RWPE1 (cell line): Measurements from ENCODE around the gene MIX23.

Experiments used
- CTCF ChIA-PET: fragments of 350-600 bp; sonication (Branson Sonifier 250); formaldehyde crosslinking; extraction: SDS; loops from one replicate; lab custom pipeline; 2021; lab: Yijun Ruan, JAX
- POLR2A ChIA-PET: fragments of 400-600 bp; formaldehyde crosslinking; extraction: SDS; loops from one replicate; lab custom pipeline; 2020; ENCODE audit warnings: antibody characterized with exemption; ENCODE audit not compliant: low non-redundant PET; lab: Yijun Ruan, JAX
- DNase-seq: peaks from one replicate; pipeline ENCODE4 v3.0.0; 2012; ENCODE audit warnings: low spot score
- H3K27ac ChIP-seq: fragments of 450-650 bp; 2 replicates; pipeline ENCODE4 v1.5.1; 2017
- CTCF ChIP-seq: fragments of 450-650 bp; conservative IDR thresholded peaks from 2 replicates; pipeline ENCODE4 v1.5.1; 2017; ENCODE audit warnings: low read depth, mild to moderate bottlenecking

Gene MIX23

DNA sequence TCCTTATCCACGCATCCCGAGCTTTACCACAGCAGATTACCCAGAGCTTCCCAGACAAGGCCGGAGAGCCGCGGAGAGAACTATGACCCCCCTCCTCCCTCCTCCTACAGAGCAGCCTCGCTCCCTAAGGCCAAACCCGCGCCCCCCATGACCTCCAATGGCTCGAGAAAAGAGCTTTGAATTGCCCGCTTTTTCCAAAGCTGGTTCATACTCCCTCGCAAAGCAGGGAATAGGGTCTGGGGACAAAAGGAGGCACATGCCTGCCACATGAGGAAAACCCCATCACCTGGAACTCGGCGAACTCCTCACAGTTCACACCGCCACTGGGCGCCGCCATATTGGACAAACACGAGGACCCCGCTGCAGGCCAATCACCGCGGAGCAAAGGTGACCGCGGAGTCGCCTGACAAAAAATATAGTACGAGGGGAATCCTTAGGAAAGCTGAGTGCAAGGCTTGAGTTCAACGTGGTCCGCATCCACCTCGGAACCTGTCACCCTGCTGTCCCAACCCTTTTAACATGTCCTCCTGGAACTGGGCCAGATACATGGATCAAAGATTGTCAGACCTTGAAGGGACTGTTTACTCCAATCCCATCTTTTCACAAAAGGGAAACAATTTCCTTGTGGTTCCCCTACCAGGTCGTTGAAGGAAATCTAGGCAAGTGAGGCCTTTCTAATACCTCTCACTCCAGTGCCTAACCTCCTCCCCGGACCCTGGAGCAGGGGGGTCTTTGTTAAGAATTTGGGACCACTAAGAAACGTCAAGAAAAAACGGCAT is at the start of gene MIX23:
TSS of gene MIX23 (minus strand) at position 344 of the 779 bp plus-strand sequence. CDS start at position 337, 7 bp downstream.
- POLR2A ChIA-PET: no interaction called here
- H3K27ac ChIP-seq: peak within 1 kb of the TSS; percentile 81
- peak; percentile 87 for DNase-seq
- TF ChIP-seq CTCF: no peak
- CTCF ChIA-PET: interaction anchor here (0.5 to 1.8 kb wide), 3 partner anchors 10 to 858 kb away, joined by 3 to 13 read pairs (median 3); no protein-coding TSS in a partner anchor

- ChIA-PET CTCF (no interaction called here), POLR2A (no interaction called here)
- H3K27ac ChIP-seq: no peak overlapping the region
- no peak for DNase-seq
- TF ChIP-seq CTCF: no peak
Measured at GRCh38 chr3:122430371-122430770, 47.3 kb upstream of the MIX23 start.

DNA sequence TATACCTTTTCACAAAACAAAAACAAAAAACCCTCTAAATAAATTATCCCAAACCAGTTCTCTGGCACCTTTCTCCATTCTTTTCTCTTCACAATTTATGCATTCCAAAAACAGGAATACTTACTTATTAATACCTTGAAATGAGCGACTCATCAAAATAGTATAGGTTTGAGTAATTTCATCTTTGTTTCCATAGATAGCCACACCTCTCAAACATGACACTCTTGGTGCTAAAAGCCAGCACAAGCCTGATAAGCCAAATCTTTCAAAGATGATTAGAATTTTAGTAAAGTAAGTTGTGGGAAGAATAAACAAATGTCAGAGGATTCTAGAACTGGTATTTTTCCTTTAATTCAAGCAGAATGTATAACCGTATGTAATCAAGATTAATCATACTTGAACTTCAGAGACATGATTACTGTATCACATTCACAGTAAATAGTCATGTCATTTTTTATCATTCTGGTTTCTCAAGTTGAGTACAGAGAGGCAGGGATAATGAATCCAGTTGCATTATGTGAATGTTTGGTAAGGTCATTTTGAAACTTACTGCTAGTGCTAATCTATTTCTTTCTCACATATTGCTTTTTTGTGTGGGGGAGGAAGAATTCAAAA is 44.9 kb upstream of the MIX23 start:
- ChIA-PET POLR2A (no interaction called here), CTCF (interaction anchor here (0.6 kb wide), 1 partner anchor 620 kb away, joined by 3 read pairs; no protein-coding TSS in a partner anchor)
- peak; percentile 20 for DNase-seq

DNA sequence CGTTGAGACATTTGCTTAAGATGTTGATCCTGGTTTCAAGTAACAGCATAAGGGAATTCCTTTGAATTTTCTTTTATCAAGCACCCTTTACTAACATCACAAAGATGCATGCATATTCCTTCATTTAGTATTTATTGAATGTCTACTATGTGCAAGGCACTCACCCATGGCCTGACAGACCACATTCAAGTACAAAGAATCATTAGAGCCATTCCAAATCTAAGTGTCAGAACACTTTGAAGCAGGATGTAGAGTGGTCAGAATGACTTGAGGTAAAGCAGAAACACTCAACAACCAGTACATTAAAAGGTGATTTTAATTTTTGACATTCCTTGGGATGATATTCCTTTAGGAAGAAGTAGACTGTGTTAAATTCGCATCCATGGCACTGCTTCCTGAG is 38.8 kb upstream of the MIX23 start:
- POLR2A ChIA-PET: interaction anchor here (0.6 kb wide), 1 partner anchor 894 kb away, joined by 3 read pairs; no protein-coding TSS in a partner anchor
- no peak for TF ChIP-seq CTCF

More for the DNA sequence above, 44.9 kb upstream of the MIX23 start:
- no peak overlapping the region for H3K27ac ChIP-seq
- no peak for TF ChIP-seq CTCF

GRCh38 chr3:122421101-122421500 is 38.1 kb upstream of the MIX23 start:
- no peak for TF ChIP-seq CTCF
- DNase-seq: no peak
- no peak overlapping the region for H3K27ac ChIP-seq
- POLR2A ChIA-PET: interaction anchor here (0.6 kb wide), 1 partner anchor 893 kb away, joined by 3 read pairs; no protein-coding TSS in a partner anchor
- CTCF ChIA-PET: interaction anchor here (0.6 to 0.9 kb wide), 4 partner anchors 20 to 468 kb away, joined by 3 to 5 read pairs (median 3); no protein-coding TSS in a partner anchor

More for the DNA sequence above, 38.8 kb upstream of the MIX23 start:
- DNase-seq: no peak
- no peak overlapping the region for H3K27ac ChIP-seq
- CTCF ChIA-PET: interaction anchor here (0.7 to 1.0 kb wide), 2 partner anchors 29 to 68 kb away, joined by 3 read pairs; no protein-coding TSS in a partner anchor

- H3K27ac ChIP-seq: peak overlapping the region; percentile 91
- no peak for DNase-seq
- TF ChIP-seq CTCF: no peak
- CTCF ChIA-PET: interaction anchor here (1.7 kb wide), 1 partner anchor 24 kb away, joined by 8 read pairs; no protein-coding TSS in a partner anchor
- POLR2A ChIA-PET: no interaction called here
Measured at GRCh38 chr3:122416966-122417365, 33.9 kb upstream of the MIX23 start.
